NCI-H1694 (cell line): Measurements from ENCODE around the gene ZFAND2B.

Experiments
- DNase-seq: peaks from one replicate; lab custom pipeline; 2025; lab: John Stamatoyannopoulos, UW

ZFAND2B gene

GRCh38 chr2:219220652-219221402 is 14.2 kb downstream of the ZFAND2B start:
- DNase-seq: no peak

- DNase-seq: peak; percentile 74
Observed at GRCh38 chr2:219221957-219222518, 15.5 kb downstream of the ZFAND2B start.

- no peak for DNase-seq
Observed at GRCh38 chr2:219223831-219224610, 17.4 kb downstream of the ZFAND2B start.

GRCh38 chr2:219225350-219225749 is 18.8 kb downstream of the ZFAND2B start:
- DNase-seq: no peak

GRCh38 chr2:219228041-219228910 is 21.7 kb downstream of the ZFAND2B start:
- no peak for DNase-seq

GRCh38 chr2:219228911-219229304 is 22.3 kb downstream of the ZFAND2B start:
- no peak for DNase-seq

- DNase-seq: peak; percentile 98
Observed at GRCh38 chr2:219229305-219230058, 22.9 kb downstream of the ZFAND2B start, which contains the start of the genes ANKZF1 and ATG9A. ANKZF1 (plus strand) TSS chr2:219229806; CDS start chr2:219230258, 452 bp downstream. ATG9A (minus strand) TSS chr2:219229636; CDS start chr2:219228024, 1,612 bp downstream.

GRCh38 chr2:219230059-219230540 is 23.5 kb downstream of the ZFAND2B start:
- DNase-seq: no peak

GRCh38 chr2:219234331-219234730 is 27.7 kb downstream of the ZFAND2B start:
- no peak for DNase-seq

- no peak for DNase-seq
Observed at GRCh38 chr2:219243291-219243761, 36.7 kb downstream of the ZFAND2B start.

GRCh38 chr2:219244789-219245147 is 38.2 kb downstream of the ZFAND2B start:
- no peak for DNase-seq

GRCh38 chr2:219245148-219245898 is 38.7 kb downstream of the ZFAND2B start, which contains the start of the genes GLB1L and STK16:
GLB1L (minus strand) TSS chr2:219245444; CDS start chr2:219243573, 1,871 bp downstream.
STK16 (plus strand) TSS chr2:219245479; CDS start chr2:219246000, 521 bp downstream.
- DNase-seq: peak; percentile 26

GRCh38 chr2:219245899-219246230 is 39.3 kb downstream of the ZFAND2B start:
- no peak for DNase-seq

- no peak for DNase-seq
Observed at GRCh38 chr2:219246559-219246958, 40.0 kb downstream of the ZFAND2B start.

GRCh38 chr2:219247678-219248642 is 41.4 kb downstream of the ZFAND2B start:
- DNase-seq: no peak

- no peak for DNase-seq
Observed at GRCh38 chr2:219248845-219249202, 42.2 kb downstream of the ZFAND2B start.

- peak; percentile 95 for DNase-seq
Observed at GRCh38 chr2:219249203-219249980, 42.8 kb downstream of the ZFAND2B start.
